ENCODE measurements around the gene SCN4A. TPM values are rescaled to one million over a fixed set of nuclear protein-coding genes. Genes with fewer than 3 reads are reported as not detected.

SCN4A gene
- total RNA-seq, 1 donor from 2014 or later: 0.43 TPM

DNA sequence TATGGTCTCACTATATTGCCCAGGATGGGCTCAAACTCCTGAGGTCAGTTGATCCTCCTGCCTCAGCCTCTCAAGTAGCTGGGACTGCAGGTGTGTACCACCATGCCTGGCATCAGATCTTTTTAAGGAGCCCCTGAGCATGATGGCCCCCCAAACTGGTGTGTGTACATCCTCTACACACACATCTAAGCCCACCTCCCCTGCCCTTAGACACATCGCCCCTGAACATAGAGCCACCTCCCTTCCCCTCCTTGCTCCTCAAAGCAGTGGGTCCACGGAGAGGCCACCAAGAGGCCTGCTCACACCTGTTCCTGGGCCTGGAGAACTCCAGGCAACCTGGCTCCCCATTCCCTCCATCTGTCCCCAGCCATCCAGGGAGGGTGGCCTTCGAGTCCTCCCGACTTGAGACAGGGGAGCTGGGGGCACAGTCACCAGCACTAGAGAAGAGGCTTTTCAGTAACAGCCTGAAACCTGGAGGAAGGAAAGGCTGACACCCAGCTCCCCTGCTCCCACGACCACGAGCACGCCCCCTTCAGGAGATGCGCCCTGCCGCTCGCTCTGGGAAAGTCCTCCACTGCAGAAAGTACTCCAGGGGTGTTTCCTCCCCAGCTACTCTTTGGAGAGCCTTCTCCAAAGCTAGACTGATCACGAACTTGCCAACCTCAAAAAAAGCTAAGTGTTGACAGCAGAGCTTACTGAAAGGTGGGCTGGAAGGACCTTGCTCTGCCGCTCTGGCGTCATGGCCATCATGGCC is 12.8 kb upstream of the SCN4A start:
- Mint-ChIP-seq H3K9me3 (ENCODE audit: unreplicated experiment) (peaks cover 9% of the 10 kb centered on the region), H3K27ac (ENCODE audit: unreplicated experiment) (peak overlapping the region; percentile 62), H3K36me3 (ENCODE audit: low read depth, unreplicated experiment) (no peaks in the 10 kb centered on the region), H3K27me3 (ENCODE audit: low read depth, unreplicated experiment) (peaks cover 10% of the 10 kb centered on the region), H3K4me3 (ENCODE audit: unreplicated experiment) (no peak overlapping the region), H3K4me1 (ENCODE audit: low read depth, unreplicated experiment) (no peaks in the 10 kb centered on the region)
- Histone ChIP-seq H3K9me3 (ENCODE audit: insufficient read depth, low read depth, low read length) (no peaks in the 10 kb centered on the region), H3K4me2 (ENCODE audit: low read length) (peak overlapping the region; percentile 47), H4K20me1 (ENCODE audit: insufficient read depth, low read length) (no peaks in the 10 kb centered on the region), H3K36me3 (ENCODE audit: insufficient read depth, low read length) (no peaks in the 10 kb centered on the region), H3K27me3 (ENCODE audit: insufficient read depth, low read length) (no peaks in the 10 kb centered on the region), H3K27ac (ENCODE audit: low read depth, low read length) (no peak overlapping the region), H3K9ac (ENCODE audit: low read length) (no peak overlapping the region), H3K4me1 (ENCODE audit: insufficient read depth, low read length) (peaks cover 6% of the 10 kb centered on the region), H3K4me3 (ENCODE audit: insufficient read depth, low read depth, low read length) (no peak overlapping the region), H2AFZ (ENCODE audit: low read depth, low read length) (no peak overlapping the region), H3K79me2 (ENCODE audit: insufficient read depth, low read length) (no peaks in the 10 kb centered on the region)
- FAIRE-seq: no peak
- no peak for DNase-seq (ENCODE audit: low read depth)
- TF ChIP-seq, protein P1, sequence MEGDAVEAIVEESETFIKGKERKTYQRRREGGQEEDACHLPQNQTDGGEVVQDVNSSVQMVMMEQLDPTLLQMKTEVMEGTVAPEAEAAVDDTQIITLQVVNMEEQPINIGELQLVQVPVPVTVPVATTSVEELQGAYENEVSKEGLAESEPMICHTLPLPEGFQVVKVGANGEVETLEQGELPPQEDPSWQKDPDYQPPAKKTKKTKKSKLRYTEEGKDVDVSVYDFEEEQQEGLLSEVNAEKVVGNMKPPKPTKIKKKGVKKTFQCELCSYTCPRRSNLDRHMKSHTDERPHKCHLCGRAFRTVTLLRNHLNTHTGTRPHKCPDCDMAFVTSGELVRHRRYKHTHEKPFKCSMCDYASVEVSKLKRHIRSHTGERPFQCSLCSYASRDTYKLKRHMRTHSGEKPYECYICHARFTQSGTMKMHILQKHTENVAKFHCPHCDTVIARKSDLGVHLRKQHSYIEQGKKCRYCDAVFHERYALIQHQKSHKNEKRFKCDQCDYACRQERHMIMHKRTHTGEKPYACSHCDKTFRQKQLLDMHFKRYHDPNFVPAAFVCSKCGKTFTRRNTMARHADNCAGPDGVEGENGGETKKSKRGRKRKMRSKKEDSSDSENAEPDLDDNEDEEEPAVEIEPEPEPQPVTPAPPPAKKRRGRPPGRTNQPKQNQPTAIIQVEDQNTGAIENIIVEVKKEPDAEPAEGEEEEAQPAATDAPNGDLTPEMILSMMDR (IDR thresholded peaks at IDR 0.05; ENCODE audit: insufficient read depth, low read depth, low read length): no peak
- TF ChIP-seq EZH2 (IDR thresholded peaks at IDR 0.05; ENCODE audit: insufficient read depth, low read length): no peak

DNA sequence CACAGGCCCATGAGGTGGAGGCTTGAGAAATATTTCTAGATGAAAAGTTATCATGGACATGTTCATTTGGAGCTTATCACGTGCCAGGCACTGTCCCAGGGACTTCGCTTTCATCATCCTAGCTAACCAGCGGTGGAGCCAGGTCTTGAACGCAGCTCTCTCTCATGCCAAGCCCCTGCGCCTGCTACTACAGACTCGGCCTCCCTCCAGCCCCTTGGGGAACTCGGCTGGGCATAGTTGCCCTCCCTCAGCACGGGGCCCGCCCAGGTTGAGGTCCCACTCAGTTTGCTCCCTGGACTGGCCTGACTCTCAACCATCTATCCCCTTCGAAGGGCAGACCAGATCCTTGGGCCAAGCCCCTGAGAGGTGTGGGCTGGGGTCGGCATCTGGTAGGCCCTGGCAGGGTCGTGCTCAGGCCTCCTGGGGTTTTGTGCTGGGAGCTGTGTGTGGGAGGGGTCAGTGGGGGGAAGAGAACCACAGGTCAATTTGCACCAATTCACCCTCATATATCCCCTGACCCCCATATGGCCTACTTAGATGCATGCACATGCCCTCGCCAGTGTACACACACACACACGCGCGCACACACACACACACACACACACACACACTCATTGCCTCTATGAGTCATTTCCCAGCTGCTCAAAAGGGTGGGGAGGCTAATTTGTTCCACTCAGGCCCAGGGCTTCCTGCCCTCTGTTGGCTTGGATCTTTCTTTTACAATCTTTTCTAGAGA is 12.1 kb upstream of the SCN4A start:
- Histone ChIP-seq H3K4me1 (ENCODE audit: insufficient read depth, low read length) (peaks cover 6% of the 10 kb centered on the region), H4K20me1 (ENCODE audit: insufficient read depth, low read length) (no peaks in the 10 kb centered on the region), H3K4me3 (ENCODE audit: insufficient read depth, low read depth, low read length) (no peak overlapping the region), H3K4me2 (ENCODE audit: low read length) (peak overlapping the region; percentile 47), H3K79me2 (ENCODE audit: insufficient read depth, low read length) (no peaks in the 10 kb centered on the region), H3K36me3 (ENCODE audit: insufficient read depth, low read length) (no peaks in the 10 kb centered on the region), H2AFZ (ENCODE audit: low read depth, low read length) (no peak overlapping the region), H3K9ac (ENCODE audit: low read length) (no peak overlapping the region), H3K27ac (ENCODE audit: low read depth, low read length) (no peak overlapping the region), H3K9me3 (ENCODE audit: insufficient read depth, low read depth, low read length) (no peaks in the 10 kb centered on the region), H3K27me3 (ENCODE audit: insufficient read depth, low read length) (no peaks in the 10 kb centered on the region)
- TF ChIP-seq EZH2 (IDR thresholded peaks at IDR 0.05; ENCODE audit: insufficient read depth, low read length): no peak
- TF ChIP-seq, protein P1 (IDR thresholded peaks at IDR 0.05; ENCODE audit: insufficient read depth, low read depth, low read length): no peak
- H3K4me3 Mint-ChIP-seq (ENCODE audit: unreplicated experiment): no peak overlapping the region
- FAIRE-seq (no peak), DNase-seq (ENCODE audit: low read depth) (peak; percentile 89)
- no peaks in the 10 kb centered on the region for H3K36me3 Mint-ChIP-seq (ENCODE audit: low read depth, unreplicated experiment)
- no peaks in the 10 kb centered on the region for H3K4me1 Mint-ChIP-seq (ENCODE audit: low read depth, unreplicated experiment)
- peaks cover 3% of the 10 kb centered on the region for H3K27me3 Mint-ChIP-seq (ENCODE audit: low read depth, unreplicated experiment)
- H3K27ac Mint-ChIP-seq (ENCODE audit: unreplicated experiment): peak overlapping the region; percentile 62
- peaks cover 10% of the 10 kb centered on the region for H3K9me3 Mint-ChIP-seq (ENCODE audit: unreplicated experiment)

Measured in astrocyte (in vitro differentiated cells and primary cell).